SJSA1 (cell line): ENCODE results near the gene FAM24B. TPM values are rescaled to one million over a fixed set of nuclear protein-coding genes. Genes with fewer than 3 reads are reported as not detected.
A peak's percentile ranks its signal among the peaks of the same experiment; 100 is the strongest.
"Not testable (repeated sequence)": the region's sequence is repeated elsewhere in the genome, so short reads cannot be mapped to it uniquely, and the experiment has no call there.

ENCODE experiments used
- DNase-seq, 2 experiments: peaks; one replicate each; pipeline ENCODE4 v3.0.0-alpha.2; 2015 to 2020; ENCODE audit warnings: low spot score in 2 of 2, low read depth in 1 of 2
- H3K27ac ChIP-seq: fragments of 250-450 bp; sonication (Bioruptor Pico); 2 replicates; pipeline ENCODE4 v1.5.1; 2020; ENCODE audit warnings: mild to moderate bottlenecking, moderate library complexity
- H3K27me3 ChIP-seq: fragments of 250-450 bp; sonication (Bioruptor Pico); replicated peaks from 2 replicates; pipeline ENCODE4 v1.5.1; 2020; ENCODE audit warnings: mild to moderate bottlenecking, moderate library complexity
- H3K36me3 ChIP-seq: fragments of 250-450 bp; sonication (Bioruptor Pico); 2 replicates; pipeline ENCODE4 v1.5.1; 2020; ENCODE audit warnings: mild to moderate bottlenecking
- H3K4me1 ChIP-seq: fragments of 250-450 bp; sonication (Bioruptor Pico); replicated peaks from 2 replicates; pipeline ENCODE4 v1.6.1; 2021; ENCODE audit warnings: mild to moderate bottlenecking
- H3K4me3 ChIP-seq: fragments of 250-450 bp; sonication (Bioruptor Pico); 2 replicates; pipeline ENCODE4 v1.5.1; 2020; ENCODE audit warnings: mild to moderate bottlenecking
- H3K9me3 ChIP-seq: fragments of 250-450 bp; sonication (Bioruptor Pico); replicated peaks from 2 replicates; pipeline ENCODE4 v1.5.1; 2020; ENCODE audit warnings: mild to moderate bottlenecking
- total RNA-seq: library from RNA; depleted of rRNA; stranded (reverse); fragments of >200 nt; shearing (Covaris generic); gene quantifications from 2 replicates; pipeline ENCODE4 v1.2.3, GENCODE V29; 2014; rRNA removed

The FAM24B gene, protein sequence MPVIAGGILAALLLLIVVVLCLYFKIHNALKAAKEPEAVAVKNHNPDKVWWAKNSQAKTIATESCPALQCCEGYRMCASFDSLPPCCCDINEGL
- total RNA-seq: 5.2 and 11.7 TPM in 2 replicates

DNA sequence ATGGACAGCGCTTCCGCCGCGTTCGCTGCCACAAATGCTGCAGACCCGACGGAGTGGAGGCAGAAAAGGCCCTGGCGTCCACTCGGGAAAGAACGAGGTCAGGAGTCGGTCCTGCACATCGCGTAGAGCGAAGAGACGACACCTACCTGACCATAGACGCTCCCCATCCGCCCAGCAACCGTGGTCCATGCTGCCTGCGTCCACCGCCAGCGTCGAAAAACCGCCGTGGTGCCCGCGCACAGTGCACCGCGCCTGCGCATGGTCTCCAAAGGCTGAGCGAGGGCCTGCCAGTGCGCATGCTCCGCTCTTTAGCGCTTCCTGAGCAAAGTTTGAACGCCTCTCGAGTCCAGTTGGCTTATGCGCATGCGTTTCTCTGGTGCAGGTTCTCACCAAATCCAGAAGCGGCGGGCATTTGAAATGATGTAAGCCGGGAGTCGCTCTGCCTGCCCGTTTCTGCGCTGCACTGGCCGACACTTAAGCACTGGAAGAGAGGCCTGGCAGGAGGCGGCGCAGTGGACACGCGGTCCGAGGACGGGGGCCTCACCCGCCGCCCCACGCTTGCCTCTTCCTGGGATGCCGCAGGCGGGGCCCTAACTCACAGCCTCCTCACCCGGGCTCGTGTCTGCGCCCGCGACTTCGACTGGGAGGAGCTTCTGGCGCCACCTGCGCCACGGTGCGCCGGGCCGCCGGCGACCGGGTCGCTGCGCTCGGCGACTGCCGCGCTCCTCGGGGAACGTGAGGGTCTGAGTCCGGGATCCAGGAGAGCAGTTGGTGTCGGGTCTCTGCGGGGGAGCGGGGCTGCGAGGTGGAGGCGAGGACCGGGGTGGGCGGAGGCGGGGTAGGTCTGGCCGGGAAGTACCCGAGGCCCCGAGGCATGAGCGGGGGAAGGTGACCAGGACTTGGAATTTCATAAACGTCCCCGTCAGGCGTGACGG, at the start of gene FAM24B:
Gene FAM24B (minus strand): TSS at position 243 of the 935 bp plus-strand sequence. CDS start 29,066 bp downstream, outside the sequence.
- peak; percentile 93 to 98 for DNase-seq
- H3K27me3 ChIP-seq: no peaks in the 10 kb centered on the region
- peaks cover 21% of the 10 kb centered on the region for H3K36me3 ChIP-seq
- no peaks in the 10 kb centered on the region for H3K9me3 ChIP-seq
- peak within 1 kb of the TSS; percentile 58 for H3K4me3 ChIP-seq
- peak within 1 kb of the TSS; percentile 37 for H3K27ac ChIP-seq
- peaks cover 25% of the 10 kb centered on the region for H3K4me1 ChIP-seq

DNA sequence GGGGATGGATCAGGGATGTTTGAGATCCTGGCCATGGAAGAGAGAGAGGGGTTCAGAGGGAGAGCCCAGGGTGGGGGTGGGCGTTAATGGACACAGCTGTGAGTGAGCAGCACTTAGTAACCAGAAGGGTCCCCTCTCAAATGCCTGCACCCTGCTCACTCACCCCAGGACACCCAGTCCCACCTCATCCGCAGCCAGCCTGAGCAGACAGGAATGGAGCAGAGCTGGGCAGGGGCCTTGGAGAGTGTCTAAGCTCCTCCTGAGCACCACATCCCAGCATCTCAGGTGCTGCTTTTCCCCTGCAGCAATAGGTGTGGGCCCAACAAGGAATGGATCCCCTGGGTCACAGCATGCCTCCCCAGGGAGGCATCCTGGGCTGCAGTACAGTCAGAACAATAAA, 36.3 kb upstream of the FAM24B start:
- H3K9me3 ChIP-seq: no peaks in the 10 kb centered on the region
- H3K4me3 ChIP-seq: no peak overlapping the region
- H3K36me3 ChIP-seq: no peaks in the 10 kb centered on the region
- H3K27ac ChIP-seq: no peak overlapping the region
- no peaks in the 10 kb centered on the region for H3K27me3 ChIP-seq
- H3K4me1 ChIP-seq: no peaks in the 10 kb centered on the region
- DNase-seq: no peak

DNA sequence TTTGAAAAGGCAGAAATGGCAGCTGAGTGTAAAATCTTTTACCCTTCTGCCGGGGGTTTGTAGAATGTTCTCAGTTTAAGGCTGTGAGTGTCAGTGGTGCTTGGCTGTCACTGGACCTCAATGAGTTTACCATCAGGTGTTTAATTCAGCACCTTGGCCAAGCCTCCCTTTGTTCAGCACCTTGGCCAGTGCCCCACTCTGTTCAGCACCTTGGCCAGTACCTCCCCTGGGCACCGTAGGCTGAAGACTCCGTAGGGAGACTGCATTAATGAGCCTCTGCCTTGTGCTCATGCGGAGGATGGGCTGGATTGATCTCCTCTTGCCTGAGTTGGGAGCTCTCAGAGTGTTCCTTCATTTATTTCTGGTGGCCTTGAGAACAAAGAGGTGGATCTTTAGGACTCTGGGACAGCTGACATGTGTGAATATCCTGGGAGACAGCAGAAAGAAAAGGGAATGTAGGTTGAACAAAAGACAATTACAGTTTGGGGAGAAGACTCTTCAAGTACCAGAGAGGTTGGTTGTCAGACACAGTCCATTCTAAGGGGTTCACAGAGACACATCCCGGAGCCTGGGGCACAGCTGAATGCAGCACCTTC, 32.6 kb upstream of the FAM24B start:
- Histone ChIP-seq H3K27me3 (no peaks in the 10 kb centered on the region), H3K9me3 (no peaks in the 10 kb centered on the region), H3K27ac (no peak overlapping the region), H3K4me3 (no peak overlapping the region), H3K36me3 (no peaks in the 10 kb centered on the region), H3K4me1 (no peaks in the 10 kb centered on the region)
- DNase-seq: peak; percentile 30 to 53

DNA sequence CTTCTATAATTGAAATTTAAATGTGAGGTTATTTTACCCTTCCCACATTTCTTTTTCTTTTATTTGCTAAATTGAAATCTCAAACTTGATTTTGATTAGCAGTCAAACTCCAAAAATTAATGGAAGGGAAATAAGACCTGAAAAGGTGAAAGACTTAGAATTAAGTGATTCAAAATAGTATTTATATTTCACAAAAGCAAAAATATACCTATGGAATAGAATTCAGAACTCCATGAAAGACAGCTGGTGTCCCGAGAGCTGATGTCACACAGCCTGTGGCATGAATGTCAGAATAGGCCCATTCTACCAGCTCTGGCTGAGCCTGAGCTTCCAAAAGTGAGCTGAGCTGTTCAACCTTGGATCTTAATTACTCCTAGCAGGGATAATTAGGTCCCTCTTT, 30.9 kb upstream of the FAM24B start, which contains the start of gene FAM24A:
Gene FAM24A (plus strand): TSS at position 301 of the 400 bp plus-strand sequence. CDS start 1,025 bp downstream, outside the sequence.
- Histone ChIP-seq H3K4me1 (no peaks in the 10 kb centered on the region), H3K27ac (no peak within 1 kb of the TSS), H3K36me3 (no peaks in the 10 kb centered on the region), H3K27me3 (no peaks in the 10 kb centered on the region), H3K9me3 (no peaks in the 10 kb centered on the region), H3K4me3 (no peak within 1 kb of the TSS)
- DNase-seq: no peak

DNA sequence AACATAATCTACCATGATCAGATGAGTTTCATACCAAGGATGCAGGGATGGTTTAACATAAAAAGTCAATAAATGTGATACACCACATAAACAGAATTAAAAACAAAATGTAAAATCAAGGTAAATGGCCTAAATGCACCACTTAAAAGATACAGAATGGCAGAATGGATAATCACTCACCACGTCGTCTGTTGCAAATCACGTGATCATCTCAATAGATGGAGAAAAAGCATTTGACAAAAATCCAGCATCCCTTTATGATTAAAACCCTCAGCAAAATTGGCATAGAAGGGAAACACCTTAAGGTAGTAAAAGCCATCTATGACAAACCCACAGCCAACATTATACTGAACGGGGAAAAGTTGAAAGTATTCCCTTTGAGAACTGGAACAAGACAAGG, 24.5 kb upstream of the FAM24B start:
- not testable (repeated sequence) for H3K9me3 ChIP-seq, H3K4me1 ChIP-seq, DNase-seq, H3K27me3 ChIP-seq, H3K4me3 ChIP-seq, H3K36me3 ChIP-seq, H3K27ac ChIP-seq

DNA sequence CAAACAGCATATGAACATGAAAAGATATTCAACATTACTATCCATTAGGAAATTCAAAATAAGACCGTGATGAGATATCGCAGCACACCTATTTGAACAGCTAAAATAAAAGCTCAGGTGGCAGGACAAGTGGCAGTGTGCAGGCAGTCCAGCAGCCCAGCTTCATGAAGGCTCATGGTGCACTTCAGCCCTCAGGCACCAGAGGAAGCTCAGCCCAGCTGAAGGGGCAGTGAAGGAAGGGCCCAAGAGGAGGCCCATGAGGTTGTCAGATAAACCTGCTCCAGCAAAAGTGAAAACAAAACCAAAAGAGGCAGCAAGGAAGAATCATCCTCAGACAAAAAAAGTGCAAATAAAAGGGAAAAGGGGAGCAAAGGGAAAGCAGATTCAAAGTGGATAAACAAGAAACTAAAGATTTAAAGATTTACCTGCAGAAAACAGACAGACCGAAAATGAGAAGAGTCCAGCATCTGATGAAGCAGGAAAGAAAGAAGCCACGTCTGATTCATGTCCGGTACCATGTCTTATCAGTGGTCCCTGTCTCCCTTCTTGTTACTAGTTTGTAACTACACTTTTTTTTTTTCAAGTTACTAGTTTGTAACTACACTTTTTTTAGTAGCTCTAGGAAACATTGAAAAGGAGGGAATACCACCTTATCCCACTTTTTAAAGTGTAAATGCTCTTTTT, 15.0 kb upstream of the FAM24B start:
- Histone ChIP-seq H3K27ac (no peak overlapping the region), H3K9me3 (no peaks in the 10 kb centered on the region), H3K36me3 (no peaks in the 10 kb centered on the region), H3K4me3 (no peak overlapping the region), H3K4me1 (no peaks in the 10 kb centered on the region), H3K27me3 (no peaks in the 10 kb centered on the region)
- DNase-seq: no peak

DNA sequence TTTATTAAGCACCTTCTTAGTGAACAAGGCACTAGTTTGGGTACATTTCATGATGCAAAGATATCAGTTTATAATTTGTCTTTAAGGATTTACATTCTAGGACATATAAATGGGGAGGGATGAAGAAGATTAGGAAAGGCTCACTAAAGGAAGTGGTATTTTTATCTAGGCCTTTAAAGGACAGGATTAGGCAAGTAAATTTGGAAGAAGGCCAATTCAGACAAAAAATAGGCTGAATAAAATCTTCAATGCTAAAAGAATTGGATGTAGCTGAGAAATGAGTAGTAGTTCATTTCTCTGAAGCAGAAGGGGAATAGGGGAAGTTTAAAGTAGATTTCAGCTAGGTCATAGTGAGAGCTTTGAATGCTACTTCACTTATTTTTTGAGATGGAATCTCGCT, 4.8 kb upstream of the FAM24B start:
- Histone ChIP-seq H3K27me3 (no peaks in the 10 kb centered on the region), H3K27ac (no peak overlapping the region), H3K36me3 (no peaks in the 10 kb centered on the region), H3K9me3 (no peaks in the 10 kb centered on the region), H3K4me1 (peaks cover 7% of the 10 kb centered on the region), H3K4me3 (no peak overlapping the region)
- DNase-seq: no peak

DNA sequence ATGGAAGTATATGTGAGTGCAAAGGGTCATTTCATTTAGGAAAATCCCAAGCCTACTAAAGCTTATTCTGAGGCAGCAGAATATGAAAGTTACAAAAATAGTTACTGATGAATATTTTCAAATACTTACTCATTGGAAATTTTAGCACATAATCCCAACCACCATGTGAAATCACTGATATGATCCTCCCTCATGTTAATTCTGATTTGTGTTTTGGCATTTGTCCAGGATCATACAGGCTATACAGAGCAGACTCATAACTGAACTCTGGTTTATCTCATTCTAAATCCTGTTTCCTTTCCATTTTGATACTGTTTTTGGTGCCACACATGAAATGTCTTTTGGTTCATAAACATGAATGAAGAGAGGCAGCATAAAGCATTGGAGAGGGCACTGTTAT, 3.4 kb upstream of the FAM24B start:
- 0 out of 2 replicates have a peak, but pooled peaks cover 4% of the 10 kb centered on the region for H3K36me3 ChIP-seq
- H3K27me3 ChIP-seq: no peaks in the 10 kb centered on the region
- H3K9me3 ChIP-seq: no peaks in the 10 kb centered on the region
- DNase-seq: no peak
- H3K4me3 ChIP-seq: no peak overlapping the region
- H3K27ac ChIP-seq: no peak overlapping the region
- peaks cover 18% of the 10 kb centered on the region for H3K4me1 ChIP-seq

DNA sequence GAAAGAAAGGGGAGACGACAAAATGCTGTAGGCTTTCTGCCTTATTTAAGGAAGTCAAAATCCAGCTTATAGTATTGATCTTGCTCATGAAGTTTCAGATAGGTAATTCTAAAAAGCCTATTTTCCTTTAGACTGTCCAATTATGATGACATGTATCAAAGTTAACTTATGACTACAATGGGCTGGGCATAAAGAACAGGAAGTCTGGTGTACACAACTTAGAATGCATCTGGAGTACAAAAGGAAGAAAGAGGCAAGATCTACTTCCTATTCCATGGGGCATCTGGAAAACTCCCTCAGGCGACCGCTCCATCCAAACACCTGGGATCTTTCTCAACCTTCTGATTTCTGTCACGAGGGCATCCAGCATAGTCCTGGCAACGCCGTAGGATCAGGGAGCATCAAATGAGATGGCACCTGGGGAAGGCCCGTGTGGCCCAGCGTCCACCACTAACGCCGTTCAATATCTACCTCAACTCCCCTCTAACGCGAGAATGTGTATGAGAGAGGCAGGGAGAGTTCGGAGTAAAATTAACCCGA, 512 bp downstream of the FAM24B start:
- H3K36me3 ChIP-seq: peaks cover 21% of the 10 kb centered on the region
- peak overlapping the region; percentile 34 for H3K27ac ChIP-seq
- DNase-seq: no peak

DNA sequence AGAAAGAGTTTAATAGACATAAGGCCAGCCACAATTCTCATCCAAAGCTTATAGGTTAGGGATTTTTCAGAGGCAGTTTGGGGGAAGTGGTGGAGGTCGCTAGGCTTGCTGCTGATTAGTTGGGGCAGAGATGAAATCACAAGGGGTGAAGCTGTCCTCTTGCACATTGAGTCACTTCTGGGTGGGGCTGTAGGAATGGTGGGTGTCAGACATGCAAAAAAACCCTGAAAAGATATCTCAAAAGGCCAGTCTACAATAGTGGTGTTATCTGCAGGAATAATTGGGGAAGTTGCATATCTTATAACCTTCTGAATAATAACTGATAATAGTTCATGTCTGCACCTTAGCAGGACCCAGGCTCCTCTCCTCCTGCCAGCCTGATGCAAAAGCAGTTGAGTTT, 2.1 kb downstream of the FAM24B start:
- peaks cover 21% of the 10 kb centered on the region for H3K36me3 ChIP-seq
- DNase-seq: no peak
- H3K4me3 ChIP-seq: no peak overlapping the region

More for the DNA sequence above, 512 bp downstream of the FAM24B start:
- H3K4me3 ChIP-seq: peak overlapping the region; percentile 58
- peaks cover 25% of the 10 kb centered on the region for H3K4me1 ChIP-seq
- no peaks in the 10 kb centered on the region for H3K27me3 ChIP-seq
- H3K9me3 ChIP-seq: no peaks in the 10 kb centered on the region

DNA sequence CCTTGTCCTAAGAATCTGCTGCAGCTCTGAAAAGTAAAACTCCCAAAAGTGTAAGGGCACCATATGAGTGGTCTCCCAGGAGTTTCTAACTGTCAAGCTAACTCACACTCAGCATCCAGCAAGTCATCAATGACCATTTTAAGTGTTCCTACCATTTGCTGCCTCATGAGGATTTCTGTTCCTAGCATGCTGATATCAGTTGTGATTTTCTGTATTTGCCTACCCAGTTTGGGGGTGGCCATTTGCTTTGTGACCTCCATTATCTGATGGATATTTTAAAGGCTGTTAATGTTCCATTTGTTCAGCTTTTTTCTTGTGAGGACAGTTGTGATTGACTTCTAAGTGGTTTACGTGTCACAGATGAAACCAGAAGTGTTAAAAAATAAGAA, 2.9 kb downstream of the FAM24B start:
- Histone ChIP-seq H3K36me3 (peaks cover 23% of the 10 kb centered on the region), H3K9me3 (no peaks in the 10 kb centered on the region), H3K4me3 (no peak overlapping the region), H3K4me1 (peaks cover 32% of the 10 kb centered on the region), H3K27ac (no peak overlapping the region), H3K27me3 (no peaks in the 10 kb centered on the region)
- DNase-seq: no peak

More for the DNA sequence above, 2.1 kb downstream of the FAM24B start:
- Histone ChIP-seq H3K27me3 (no peaks in the 10 kb centered on the region), H3K9me3 (no peaks in the 10 kb centered on the region), H3K4me1 (peaks cover 32% of the 10 kb centered on the region), H3K27ac (no peak overlapping the region)

DNA sequence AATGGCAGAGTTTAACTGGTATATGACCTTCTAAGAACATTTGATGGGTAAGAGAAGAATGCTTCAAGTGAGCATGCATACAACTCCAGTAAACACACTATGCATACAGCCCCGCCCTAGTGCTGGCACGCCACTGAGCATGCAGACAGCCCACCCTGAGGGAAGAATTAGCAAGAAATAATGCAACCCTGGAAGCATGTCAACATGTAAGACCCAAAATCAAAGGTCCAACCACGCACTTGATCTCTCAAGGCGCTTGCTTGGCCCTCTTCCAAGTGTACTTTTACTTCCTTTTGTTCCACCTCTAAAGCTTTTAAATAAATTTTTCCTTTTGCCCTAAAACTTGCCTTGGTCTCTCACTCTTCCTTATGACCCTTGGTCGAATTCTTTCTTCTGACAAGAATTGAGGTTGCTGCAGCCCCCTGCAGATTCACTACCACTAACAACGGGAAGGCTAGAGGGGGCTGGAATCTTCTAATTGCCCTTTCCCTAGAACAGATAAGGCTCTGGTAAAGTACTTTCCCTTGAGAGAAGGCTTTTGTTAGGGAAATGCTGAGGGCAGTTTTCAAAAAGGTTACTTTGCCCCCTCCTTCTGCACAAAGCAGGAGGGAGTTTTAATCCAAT, 3.4 kb downstream of the FAM24B start:
- Histone ChIP-seq H3K9me3 (no peaks in the 10 kb centered on the region), H3K4me3 (no peak overlapping the region)
- no peak for DNase-seq

DNA sequence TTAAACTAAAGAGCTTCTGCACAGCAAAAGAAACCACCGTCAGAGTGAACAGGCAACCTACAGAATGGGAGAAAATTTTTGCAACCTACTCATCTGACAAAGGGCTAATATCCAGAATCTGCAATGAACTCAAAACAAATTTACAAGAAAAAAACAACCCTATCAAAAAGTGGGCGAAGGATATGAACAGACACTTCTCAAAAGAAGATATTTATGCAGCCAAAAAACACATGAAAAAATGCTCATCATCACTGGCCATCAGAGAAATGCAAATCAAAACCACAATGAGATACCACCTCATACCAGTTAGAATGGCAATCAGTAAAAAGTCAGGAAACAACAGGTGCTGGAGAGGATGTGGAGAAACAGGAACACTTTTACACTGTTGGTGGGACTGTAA, 7.4 kb downstream of the FAM24B start:
- H3K9me3 ChIP-seq, H3K4me3 ChIP-seq, H3K27ac ChIP-seq, DNase-seq, H3K27me3 ChIP-seq: not testable (repeated sequence)
- Histone ChIP-seq H3K4me1 (peaks cover 12% of the 10 kb centered on the region), H3K36me3 (peaks cover 15% of the 10 kb centered on the region)

More for the DNA sequence above, 3.4 kb downstream of the FAM24B start:
- H3K27ac ChIP-seq: no peak overlapping the region
- no peaks in the 10 kb centered on the region for H3K27me3 ChIP-seq
- peaks cover 23% of the 10 kb centered on the region for H3K36me3 ChIP-seq
- H3K4me1 ChIP-seq: peaks cover 32% of the 10 kb centered on the region
